Activated naive CD4-positive, alpha-beta T cell treated with Interleukin-2 at 50 U/mL for 16 hours (primary cell): ENCODE data around the gene MINAR2.

ENCODE experiments used
- DNase-seq: peaks from one replicate; pipeline ENCODE4 v3.0.0-alpha.2; 2020

Gene MINAR2

GRCh38 chr5:129747572-129748407 is at the start of gene MINAR2:
MINAR2 (plus strand) TSS chr5:129748094; CDS start chr5:129748191, 97 bp downstream.
- DNase-seq, result no peak

GRCh38 chr5:129698661-129699060 is 49.2 kb upstream of the MINAR2 start:
- no peak for DNase-seq

DNA sequence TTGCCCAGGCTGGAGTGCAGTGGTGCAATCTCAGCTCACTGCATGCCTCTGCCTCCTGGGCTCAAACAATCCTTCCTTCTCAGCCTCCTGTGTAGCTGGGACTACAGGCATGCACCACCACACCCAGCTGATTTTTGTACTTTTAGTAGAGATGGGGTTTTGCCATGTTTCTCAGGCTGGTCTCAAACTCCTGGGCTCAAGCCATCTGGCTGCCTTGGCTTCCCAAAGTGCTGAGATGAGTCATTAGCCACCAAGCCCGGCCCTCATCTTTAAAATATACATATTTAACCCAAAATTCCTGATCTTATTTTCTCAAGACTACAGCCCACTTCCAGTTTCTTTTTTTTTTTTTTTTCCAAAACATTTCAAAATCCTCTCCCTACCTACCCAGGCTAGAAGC is 31.7 kb upstream of the MINAR2 start:
- DNase-seq, result no peak

- no peak for DNase-seq
Observed at GRCh38 chr5:129716651-129717050, 31.2 kb upstream of the MINAR2 start.

DNA sequence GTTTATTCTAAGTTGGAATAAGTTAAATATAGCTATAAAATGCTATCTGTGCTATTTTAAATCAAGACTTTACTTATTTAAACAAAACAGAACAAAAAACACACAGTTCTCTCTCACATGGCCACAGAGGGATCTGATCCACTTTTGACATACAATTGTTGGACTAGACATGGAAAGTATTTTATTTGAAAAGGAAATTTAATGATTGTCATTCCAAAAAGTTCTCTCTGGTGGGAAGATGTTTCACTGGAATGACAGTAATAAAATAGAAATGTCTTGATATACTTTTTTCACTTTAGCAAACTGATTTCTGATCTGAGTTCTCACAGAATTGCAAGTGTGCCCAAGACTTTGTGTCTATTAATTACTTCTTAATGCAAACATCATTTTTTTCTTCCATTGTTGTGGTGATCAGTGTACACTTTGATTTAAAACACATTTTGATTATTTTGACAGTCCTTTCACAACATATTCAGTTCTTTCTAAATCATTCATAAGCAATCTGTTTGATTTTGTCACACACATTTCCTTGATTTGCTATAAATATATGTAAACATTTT is 30.1 kb upstream of the MINAR2 start:
- no peak for DNase-seq

DNA sequence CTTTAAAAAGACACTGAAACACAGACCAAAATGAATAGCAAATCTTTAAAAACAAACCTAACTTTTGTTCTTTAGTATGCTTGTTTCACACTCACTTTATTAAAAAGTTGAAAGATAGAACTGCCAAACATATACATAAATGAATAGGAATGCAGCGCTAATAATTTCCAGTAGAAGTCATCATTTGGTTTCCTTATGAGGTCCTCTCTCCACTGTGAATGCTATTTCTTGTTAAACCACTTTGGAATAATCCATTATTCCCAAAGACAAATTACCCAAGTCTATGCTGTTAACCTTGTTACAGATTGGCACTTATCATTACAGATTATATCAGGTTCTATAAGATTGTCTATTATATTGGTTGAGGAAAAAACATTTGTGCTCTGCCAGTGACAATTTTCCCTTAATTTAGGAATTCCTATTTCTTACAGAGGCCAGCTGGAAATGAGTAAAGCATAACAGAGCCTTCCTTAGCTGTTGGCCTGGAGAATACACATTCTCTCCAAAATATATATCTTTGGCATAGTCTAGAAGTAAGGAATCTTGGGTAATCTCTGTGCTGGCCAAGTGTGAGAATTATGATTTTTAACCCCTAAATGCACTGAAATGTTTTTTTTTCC is 29.3 kb upstream of the MINAR2 start:
- DNase-seq, result no peak

- DNase-seq, result no peak
Observed at GRCh38 chr5:129724222-129724621, 23.7 kb upstream of the MINAR2 start.

DNA sequence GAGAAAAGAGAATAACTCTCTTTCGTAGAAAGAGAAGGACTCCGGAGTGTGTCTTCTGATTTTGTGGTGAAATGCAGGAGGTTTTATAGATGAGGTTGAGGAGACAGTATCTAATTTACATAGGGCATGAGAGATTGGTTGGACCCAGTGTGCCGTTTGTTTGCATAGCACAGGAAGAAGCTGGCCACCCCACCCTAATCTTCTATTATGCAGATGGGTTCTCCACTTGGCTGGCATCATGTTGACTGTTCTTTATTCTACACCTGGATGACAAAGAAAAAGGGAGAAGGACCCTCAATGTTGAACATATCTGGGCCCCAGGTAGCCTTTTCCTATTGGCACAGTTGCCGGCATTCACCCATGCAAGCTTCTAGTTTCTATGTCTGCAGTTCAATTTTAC is 23.2 kb upstream of the MINAR2 start:
- no peak for DNase-seq

DNA sequence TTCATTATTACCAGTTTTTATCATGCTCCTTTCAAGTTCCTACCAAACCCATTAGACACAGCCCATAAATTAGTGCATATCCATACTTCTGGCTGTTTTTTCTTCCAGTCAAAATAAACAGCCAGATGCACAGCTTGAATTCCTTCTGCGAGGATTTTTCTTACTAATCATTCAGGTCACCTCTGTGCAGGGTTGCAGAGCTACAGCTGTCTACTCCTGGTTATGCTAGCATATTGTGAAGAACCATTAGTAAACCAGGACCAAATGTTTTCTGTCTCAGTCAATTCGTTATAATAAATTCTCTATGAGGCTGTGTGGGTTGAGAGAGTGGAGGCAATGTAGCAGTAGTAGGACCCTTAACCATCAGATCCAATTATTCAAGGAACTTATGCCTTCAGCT is 8.1 kb upstream of the MINAR2 start:
- no peak for DNase-seq

DNA sequence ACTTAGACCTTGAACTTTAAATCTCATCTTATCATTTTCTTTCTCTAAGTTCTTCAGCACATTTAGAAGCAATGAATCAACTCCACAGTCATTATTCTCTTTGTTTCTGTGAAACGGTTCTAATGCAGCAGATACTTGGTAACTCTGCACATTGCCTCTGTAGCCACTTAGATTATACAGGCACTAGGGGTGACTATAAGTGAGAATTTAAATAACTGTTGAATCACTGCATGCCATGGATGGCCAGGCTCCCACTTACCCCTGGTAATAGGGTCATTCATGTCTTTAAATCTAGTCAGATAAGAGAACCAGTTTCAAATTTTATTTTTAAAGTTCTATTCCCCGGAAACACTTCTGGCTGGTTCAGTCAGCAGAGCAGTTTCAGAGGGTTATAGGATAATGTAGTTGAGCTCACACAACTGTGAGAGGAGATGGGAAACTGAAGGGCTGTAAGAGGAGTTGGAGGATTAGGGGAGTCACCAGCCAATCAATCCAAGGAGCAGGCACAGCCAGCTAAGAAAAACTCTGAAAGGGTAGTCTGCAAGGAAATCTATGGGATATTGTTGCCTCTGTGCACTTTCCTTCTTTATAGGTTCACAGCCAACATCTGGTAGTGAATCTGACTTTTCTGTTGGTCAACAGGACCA is 4.2 kb upstream of the MINAR2 start:
- DNase-seq, result no peak

DNA sequence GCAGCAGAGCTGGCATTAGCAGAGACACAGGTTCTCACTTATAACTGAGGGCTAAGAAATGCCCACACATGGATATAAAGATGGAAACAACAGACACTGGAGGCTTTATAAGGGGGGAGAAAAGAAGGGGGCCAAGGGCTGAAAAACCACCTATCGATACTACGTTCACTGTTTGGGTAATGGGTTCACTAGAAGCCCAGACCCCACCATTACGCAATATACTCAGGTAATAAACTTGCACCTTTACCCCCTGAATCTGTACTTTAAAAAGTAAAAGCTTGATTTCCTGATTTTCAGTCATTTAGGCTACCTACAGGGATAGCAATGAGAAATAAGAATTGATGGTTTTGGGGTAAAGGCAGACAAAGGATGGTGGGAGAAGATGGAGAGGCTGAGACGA is 1.9 kb upstream of the MINAR2 start:
- no peak for DNase-seq

DNA sequence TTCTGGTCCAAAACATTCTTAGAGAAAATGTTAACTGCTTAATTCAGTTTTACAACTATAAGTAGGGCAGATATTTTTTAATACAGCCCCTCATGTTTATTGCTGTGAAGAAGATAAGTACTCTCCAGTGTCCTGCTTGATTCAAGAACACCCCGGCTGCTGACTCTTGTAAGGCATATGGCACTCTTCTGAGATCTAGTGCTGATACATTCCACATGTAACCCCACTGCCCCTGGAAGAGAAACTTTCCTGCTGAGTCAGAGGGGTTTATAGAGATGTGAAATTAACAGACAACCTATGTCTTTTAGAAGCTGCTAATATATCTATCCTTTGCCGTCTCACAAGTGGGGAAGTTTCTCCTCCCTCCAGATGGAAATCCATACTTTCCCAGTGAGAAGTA is 1.0 kb upstream of the MINAR2 start:
- no peak for DNase-seq

- DNase-seq, result no peak
Observed at GRCh38 chr5:129748913-129749880, 1.3 kb downstream of the MINAR2 start.

GRCh38 chr5:129760636-129761325 is 12.9 kb downstream of the MINAR2 start:
- DNase-seq, result no peak

- no peak for DNase-seq
Observed at GRCh38 chr5:129763651-129764050, 15.8 kb downstream of the MINAR2 start.

DNA sequence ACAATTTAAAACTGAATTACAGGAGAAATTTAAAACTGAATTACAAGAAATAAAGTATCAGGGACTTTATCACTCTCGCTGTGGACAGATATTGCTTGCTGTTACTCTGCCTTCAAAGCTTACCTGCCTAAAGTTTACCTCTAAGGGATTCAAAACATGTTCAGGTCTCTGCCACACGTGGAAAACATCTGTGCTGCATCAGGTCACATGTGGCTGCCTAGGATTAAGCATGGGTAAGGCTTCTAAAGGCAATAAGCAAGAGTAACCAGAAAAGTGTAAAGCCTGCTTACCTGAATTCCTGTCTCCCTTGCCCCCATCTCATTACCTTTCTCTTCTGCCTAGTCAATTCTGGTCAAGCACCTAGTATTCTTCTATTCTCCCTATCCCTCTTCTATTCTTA is 18.9 kb downstream of the MINAR2 start:
- no peak for DNase-seq

DNA sequence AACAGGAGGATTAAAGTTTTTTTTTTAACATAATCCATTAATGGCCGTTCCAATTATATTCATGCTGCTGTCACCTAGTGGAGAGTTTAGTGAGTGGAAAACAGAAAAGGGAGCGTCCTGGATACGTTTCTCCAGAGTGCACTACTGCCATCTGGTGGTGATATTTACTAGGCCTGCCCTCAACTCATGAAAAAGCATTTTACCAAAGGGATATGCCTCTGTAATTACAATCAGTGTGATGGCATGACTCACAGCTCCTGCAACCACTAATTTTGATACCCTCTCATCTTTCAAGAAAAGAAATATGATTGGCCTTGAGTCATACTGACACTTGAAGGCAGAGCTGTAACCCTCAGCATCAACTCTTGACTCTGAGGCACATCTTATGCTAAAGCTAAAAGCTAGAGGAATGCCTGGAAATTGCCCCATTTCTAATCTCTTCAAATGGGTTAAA is 20.1 kb downstream of the MINAR2 start:
- peak; percentile 48 for DNase-seq

DNA sequence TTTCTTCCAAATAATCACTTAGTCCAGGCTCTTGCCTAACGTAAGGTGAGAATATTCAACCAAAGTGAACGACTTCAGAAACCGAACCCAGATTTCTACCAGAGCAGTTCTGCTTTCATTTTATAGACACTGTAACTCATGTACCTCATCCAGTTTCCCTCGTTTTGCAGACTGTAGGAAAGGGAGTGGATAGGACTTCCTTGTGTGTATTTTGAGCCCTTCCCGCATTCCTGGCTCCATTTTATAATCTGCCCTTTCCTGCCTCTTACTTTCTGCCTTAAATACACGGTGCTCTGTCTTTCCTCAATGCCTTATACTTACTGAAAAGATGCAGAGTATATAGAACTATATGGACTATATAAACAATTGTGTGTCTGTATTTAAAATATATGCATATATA is 20.8 kb downstream of the MINAR2 start:
- DNase-seq, result no peak

DNA sequence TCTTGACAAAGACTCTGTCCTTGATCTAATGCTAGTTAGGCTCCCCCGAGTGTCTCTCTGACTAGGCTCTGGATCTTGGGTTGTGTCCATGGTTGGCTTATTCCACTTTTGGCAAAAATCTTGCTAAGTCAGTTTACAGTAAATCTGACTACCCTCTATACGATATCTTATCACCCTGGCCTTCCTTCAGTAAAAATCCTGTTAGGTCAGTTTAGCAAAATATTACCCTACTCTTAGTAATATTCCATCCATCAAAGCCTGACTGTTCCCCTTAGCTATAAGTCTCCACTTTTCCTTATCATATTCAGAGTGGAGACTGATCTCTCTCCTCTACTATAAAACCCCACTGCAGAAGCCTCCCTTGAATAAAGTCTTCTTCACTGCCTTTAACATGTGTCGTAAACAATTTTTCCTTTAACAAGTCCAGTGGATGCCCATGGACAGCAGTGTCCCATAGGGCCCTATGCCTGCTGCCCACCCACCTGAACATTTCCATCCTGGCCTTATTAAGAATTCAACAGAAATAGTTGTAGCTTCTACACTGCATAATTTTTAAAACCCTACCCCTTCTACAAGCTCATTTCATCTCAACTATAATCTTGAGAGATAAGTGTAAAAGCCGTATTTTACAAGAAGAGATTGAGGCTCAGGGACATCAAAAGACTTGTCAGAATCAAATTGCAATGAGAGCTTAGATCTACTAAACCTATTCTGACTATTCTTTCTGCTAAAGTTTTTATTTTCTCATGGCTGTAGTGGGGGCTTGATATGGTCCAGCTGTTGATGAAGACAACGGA is 22.3 kb downstream of the MINAR2 start:
- no peak for DNase-seq

DNA sequence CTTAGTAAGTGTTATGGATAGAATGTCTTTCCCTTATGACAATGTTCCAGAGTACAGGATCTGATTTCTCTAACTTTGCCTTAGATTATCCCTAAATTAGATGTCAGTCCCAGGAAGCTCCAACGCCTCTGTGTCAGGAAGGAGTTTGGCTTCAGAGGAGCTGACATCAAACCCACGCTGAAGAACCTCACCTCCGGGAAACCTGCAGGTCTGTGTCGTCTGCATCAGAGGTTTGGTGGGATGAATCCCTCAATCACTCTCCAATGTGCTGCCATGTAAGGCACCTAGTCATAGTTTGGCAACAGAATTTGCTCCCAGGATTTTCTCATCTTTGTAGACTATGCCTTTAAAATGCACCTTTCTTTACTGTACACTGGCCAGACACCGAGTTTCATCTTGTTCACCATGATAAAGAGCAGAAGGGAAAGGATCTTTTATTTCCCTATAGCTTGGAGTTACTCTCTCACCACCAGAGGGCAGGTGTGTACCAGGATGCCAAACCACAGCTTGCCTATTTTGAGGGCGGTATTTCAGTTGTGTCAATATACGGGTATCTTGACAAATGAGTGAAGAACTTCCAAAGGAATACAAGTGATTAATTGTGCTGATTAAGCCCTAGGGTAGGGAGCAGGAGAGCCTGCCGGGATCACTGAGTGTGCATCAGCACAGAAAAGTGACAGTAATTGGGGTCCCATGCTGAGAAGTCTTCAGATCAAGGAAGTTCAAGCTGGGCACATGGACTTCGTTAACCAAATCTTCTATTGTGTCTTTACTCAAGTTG is 23.4 kb downstream of the MINAR2 start:
- DNase-seq, result peak; percentile 33
